ENCODE measurements around the gene P2RX4.
"Not testable (repeated sequence)": the region's sequence is repeated elsewhere in the genome, so short reads cannot be mapped to it uniquely, and the experiment has no call there.

Gene P2RX4

GRCh38 chr12:121189619-121190155 lies 20.2 kb upstream of the P2RX4 start:
- no peak for DNase-seq

GRCh38 chr12:121190523-121191031 lies 19.4 kb upstream of the P2RX4 start:
- DNase-seq = no peak

- no peak for DNase-seq
Observed at GRCh38 chr12:121191151-121191550, 18.8 kb upstream of the P2RX4 start.

- no peak for DNase-seq
Observed at GRCh38 chr12:121196902-121197301, 13.0 kb upstream of the P2RX4 start.

GRCh38 chr12:121198949-121199348 lies 11.0 kb upstream of the P2RX4 start:
- no peak for DNase-seq

GRCh38 chr12:121201140-121201539 lies 8.8 kb upstream of the P2RX4 start:
- DNase-seq = not testable (repeated sequence)

- no peak for DNase-seq
Observed at GRCh38 chr12:121202407-121203355, 7.2 kb upstream of the P2RX4 start.

- no peak for DNase-seq
Observed at GRCh38 chr12:121203482-121203881, 6.4 kb upstream of the P2RX4 start.

- DNase-seq = no peak
Observed at GRCh38 chr12:121205491-121205890, 4.4 kb upstream of the P2RX4 start.

- not testable (repeated sequence) for DNase-seq
Observed at GRCh38 chr12:121208571-121208970, 1.4 kb upstream of the P2RX4 start.

GRCh38 chr12:121209221-121209620 lies 708 bp upstream of the P2RX4 start:
- no peak for DNase-seq

GRCh38 chr12:121212875-121213274 lies 2.9 kb downstream of the P2RX4 start:
- DNase-seq = no peak

- DNase-seq = no peak
Observed at GRCh38 chr12:121214166-121214777, 4.3 kb downstream of the P2RX4 start.

- no peak for DNase-seq
Observed at GRCh38 chr12:121214855-121215745, 5.2 kb downstream of the P2RX4 start.

GRCh38 chr12:121216102-121216501 lies 6.2 kb downstream of the P2RX4 start:
- DNase-seq = no peak

- no peak for DNase-seq
Observed at GRCh38 chr12:121217063-121217462, 7.1 kb downstream of the P2RX4 start.

GRCh38 chr12:121217761-121218160 lies 7.8 kb downstream of the P2RX4 start:
- no peak for DNase-seq

GRCh38 chr12:121218588-121219352 lies 8.8 kb downstream of the P2RX4 start:
- DNase-seq = no peak

- DNase-seq = no peak
Observed at GRCh38 chr12:121219353-121219986, 9.5 kb downstream of the P2RX4 start.

- no peak for DNase-seq
Observed at GRCh38 chr12:121222847-121223246, 12.9 kb downstream of the P2RX4 start.
